GM12801 (cell line): ENCODE measurements around the gene REN.

Source experiments
- CTCF ChIP-seq: IDR thresholded peaks from one replicate; pipeline ENCODE4 v1.5.1; 2011; ENCODE audit warnings: control low read depth; ENCODE audit not compliant: insufficient read length; ENCODE audit errors: extremely low read depth

The REN gene

GRCh38 chr1:204136814-204137213 lies 29.3 kb downstream of the REN start:
- TF ChIP-seq CTCF: no peak

GRCh38 chr1:204134103-204134502 lies 32.0 kb downstream of the REN start:
- TF ChIP-seq CTCF: no peak

- TF ChIP-seq CTCF: no peak
Observed at GRCh38 chr1:204132718-204133117, 33.4 kb downstream of the REN start.

- TF ChIP-seq CTCF: no peak
Observed at GRCh38 chr1:204131978-204132377, 34.2 kb downstream of the REN start.

GRCh38 chr1:204130981-204131892 lies 34.9 kb downstream of the REN start:
- TF ChIP-seq CTCF: no peak

GRCh38 chr1:204130178-204130577 lies 36.0 kb downstream of the REN start:
- no peak for TF ChIP-seq CTCF

GRCh38 chr1:204128964-204129896 lies 36.9 kb downstream of the REN start:
- no peak for TF ChIP-seq CTCF
